Measurements from ENCODE around the gene KCTD6. TPM values are rescaled to one million over a fixed set of nuclear protein-coding genes. Genes with fewer than 3 reads are reported as not detected.

The KCTD6 gene
- total and polyA plus RNA-seq, 2 of the 4 experiments (the other 2 are of a cell fraction): 7.0 to 9.2 TPM

DNA sequence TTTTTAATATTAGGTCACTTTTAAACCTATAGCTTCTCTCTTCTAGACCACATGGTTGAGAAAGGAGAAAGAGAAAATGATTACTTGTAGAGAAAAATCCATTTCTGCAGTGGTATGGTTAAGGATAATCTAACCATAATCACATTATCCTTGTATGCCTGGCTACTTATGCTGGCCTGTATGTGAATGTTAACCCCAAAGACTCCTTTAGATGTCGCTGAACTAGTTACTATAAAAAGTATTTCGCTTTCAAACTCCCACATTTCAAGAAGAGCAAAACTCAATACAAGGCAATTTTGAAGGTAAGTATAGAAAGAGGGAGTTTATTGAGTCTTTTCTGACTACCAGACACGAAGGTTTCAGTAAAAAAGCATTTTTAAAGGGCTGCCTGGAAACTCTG is 2.2 kb downstream of the KCTD6 start:
- no peak overlapping the region for H3K27ac ChIP-seq (ENCODE audit: insufficient read depth, low read length)
- dilution Hi-C loops (cut with HindIII; ENCODE audit: low sequenced_read_pairs, unreplicated experiment): no loop called here
- H3K14ac ChIP-seq (replicated peaks; ENCODE audit: low read depth, low read length): no peak overlapping the region
- H3K9ac ChIP-seq (ENCODE audit: low read depth, low read length): no peak overlapping the region
- peaks cover 15% of the 10 kb centered on the region; the same call in 1 of the 2 replicates for H4K20me1 ChIP-seq (ENCODE audit: insufficient read depth, low read length)
- TF ChIP-seq, protein P1, sequence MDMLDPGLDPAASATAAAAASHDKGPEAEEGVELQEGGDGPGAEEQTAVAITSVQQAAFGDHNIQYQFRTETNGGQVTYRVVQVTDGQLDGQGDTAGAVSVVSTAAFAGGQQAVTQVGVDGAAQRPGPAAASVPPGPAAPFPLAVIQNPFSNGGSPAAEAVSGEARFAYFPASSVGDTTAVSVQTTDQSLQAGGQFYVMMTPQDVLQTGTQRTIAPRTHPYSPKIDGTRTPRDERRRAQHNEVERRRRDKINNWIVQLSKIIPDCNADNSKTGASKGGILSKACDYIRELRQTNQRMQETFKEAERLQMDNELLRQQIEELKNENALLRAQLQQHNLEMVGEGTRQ (IDR thresholded peaks at IDR 0.05; ENCODE audit: low read depth, low read length): no peak
- TF ChIP-seq RFX5 (IDR thresholded peaks at IDR 0.05; ENCODE audit: low read depth, low read length) (no peak), SMC3 (IDR thresholded peaks at IDR 0.05; ENCODE audit: low read depth, low read length) (no peak), MXI1 (IDR thresholded peaks at IDR 0.05; ENCODE audit: borderline replicate concordance, low read depth, low read length) (no peak), CHD1 (IDR thresholded peaks at IDR 0.05; ENCODE audit: low read depth, low read length) (no peak), POLR2A (IDR thresholded peaks at IDR 0.05; ENCODE audit: low read depth, low read length) (no peak), BHLHE40 (IDR thresholded peaks at IDR 0.05; ENCODE audit: low read depth, low read length) (no peak), CEBPB (IDR thresholded peaks at IDR 0.05; ENCODE audit: low read depth, low read length) (no peak), MAFK (IDR thresholded peaks at IDR 0.05; ENCODE audit: low read depth, low read length) (no peak), RAD21 (IDR thresholded peaks at IDR 0.05; ENCODE audit: low read length) (no peak), FOS (IDR thresholded peaks at IDR 0.05; ENCODE audit: low read depth, low read length) (no peak), NFE2L2 (IDR thresholded peaks at IDR 0.05; ENCODE audit: low read depth, low read length) (no peak), MAZ (IDR thresholded peaks at IDR 0.05; ENCODE audit: borderline replicate concordance, low read depth, low read length) (no peak), RCOR1 (IDR thresholded peaks at IDR 0.05; ENCODE audit: insufficient replicate concordance, low read length) (no peak)
- TF ChIP-seq, protein P2, sequence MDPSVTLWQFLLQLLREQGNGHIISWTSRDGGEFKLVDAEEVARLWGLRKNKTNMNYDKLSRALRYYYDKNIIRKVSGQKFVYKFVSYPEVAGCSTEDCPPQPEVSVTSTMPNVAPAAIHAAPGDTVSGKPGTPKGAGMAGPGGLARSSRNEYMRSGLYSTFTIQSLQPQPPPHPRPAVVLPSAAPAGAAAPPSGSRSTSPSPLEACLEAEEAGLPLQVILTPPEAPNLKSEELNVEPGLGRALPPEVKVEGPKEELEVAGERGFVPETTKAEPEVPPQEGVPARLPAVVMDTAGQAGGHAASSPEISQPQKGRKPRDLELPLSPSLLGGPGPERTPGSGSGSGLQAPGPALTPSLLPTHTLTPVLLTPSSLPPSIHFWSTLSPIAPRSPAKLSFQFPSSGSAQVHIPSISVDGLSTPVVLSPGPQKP (IDR thresholded peaks at IDR 0.05; ENCODE audit: borderline replicate concordance, low read depth, low read length): no peak
- TF ChIP-seq, protein P3, sequence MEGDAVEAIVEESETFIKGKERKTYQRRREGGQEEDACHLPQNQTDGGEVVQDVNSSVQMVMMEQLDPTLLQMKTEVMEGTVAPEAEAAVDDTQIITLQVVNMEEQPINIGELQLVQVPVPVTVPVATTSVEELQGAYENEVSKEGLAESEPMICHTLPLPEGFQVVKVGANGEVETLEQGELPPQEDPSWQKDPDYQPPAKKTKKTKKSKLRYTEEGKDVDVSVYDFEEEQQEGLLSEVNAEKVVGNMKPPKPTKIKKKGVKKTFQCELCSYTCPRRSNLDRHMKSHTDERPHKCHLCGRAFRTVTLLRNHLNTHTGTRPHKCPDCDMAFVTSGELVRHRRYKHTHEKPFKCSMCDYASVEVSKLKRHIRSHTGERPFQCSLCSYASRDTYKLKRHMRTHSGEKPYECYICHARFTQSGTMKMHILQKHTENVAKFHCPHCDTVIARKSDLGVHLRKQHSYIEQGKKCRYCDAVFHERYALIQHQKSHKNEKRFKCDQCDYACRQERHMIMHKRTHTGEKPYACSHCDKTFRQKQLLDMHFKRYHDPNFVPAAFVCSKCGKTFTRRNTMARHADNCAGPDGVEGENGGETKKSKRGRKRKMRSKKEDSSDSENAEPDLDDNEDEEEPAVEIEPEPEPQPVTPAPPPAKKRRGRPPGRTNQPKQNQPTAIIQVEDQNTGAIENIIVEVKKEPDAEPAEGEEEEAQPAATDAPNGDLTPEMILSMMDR (conservative IDR thresholded peaks at IDR 0.05; ENCODE audit: low read depth, low read length): no peak
- no peak overlapping the region for H2BK120ac ChIP-seq (ENCODE audit: low read depth, low read length)
- no peak overlapping the region for H4K91ac ChIP-seq (ENCODE audit: insufficient read depth, low read depth, low read length)
- H3K4ac ChIP-seq (ENCODE audit: low read depth, low read length): no peak overlapping the region
- BruUV-seq (replicated peaks): TSS peak; percentile 15
- no peak overlapping the region for H2BK20ac ChIP-seq (ENCODE audit: low read depth, low read length)
- ATAC-seq (ENCODE audit: low read depth) (no peak), DNase-seq (no peak)
- H3K56ac ChIP-seq (ENCODE audit: extremely low read depth, insufficient read depth, low read length): no peak overlapping the region
- in situ Hi-C loops (cut with MboI; ENCODE audit: low sequenced_read_pairs): loop anchor here (10.0 kb wide), 1 partner anchor 169 kb away; no protein-coding TSS in a partner anchor
- H3K4me2 ChIP-seq (ENCODE audit: low read depth, low read length): no peak overlapping the region
- H3K4me1 ChIP-seq (ENCODE audit: control insufficient read depth, insufficient read depth, low read length): peaks cover 8% of the 10 kb centered on the region; the same call in 1 of the 2 replicates
- H4K5ac ChIP-seq (ENCODE audit: low read depth, low read length): no peak overlapping the region
- H3K18ac ChIP-seq (ENCODE audit: low read depth, low read length): no peak overlapping the region
- intact Hi-C loops (cut with micrococcal nuclease): loop anchor here (5.0 kb wide), 1 partner anchor 38 kb away; no protein-coding TSS in a partner anchor
- H3K36me3 ChIP-seq (ENCODE audit: control insufficient read depth, insufficient read depth, low read length): no peaks in the 10 kb centered on the region
- WGBS, 2 experiments (ENCODE audit: extremely low coverage in 2 of 2, insufficient read length in 1 of 2): no CpG with 5 or more reads among the region's 3 CpGs
- H3K9me3 ChIP-seq (ENCODE audit: control insufficient read depth, insufficient read depth, low read length): no peaks in the 10 kb centered on the region
- no peak overlapping the region for H2BK15ac ChIP-seq (ENCODE audit: low read depth, low read length)
- H3K27me3 ChIP-seq (ENCODE audit: control insufficient read depth, insufficient read depth, low read length): no peaks in the 10 kb centered on the region
- peak overlapping the region; percentile 49; the same call in 1 of the 2 replicates for H3K23ac ChIP-seq (ENCODE audit: low read depth, low read length)
- no peak overlapping the region for H2BK5ac ChIP-seq (ENCODE audit: low read depth, low read length, poor library complexity, severe bottlenecking)
- ChIA-PET CTCF (no interaction called here), POLR2A (ENCODE audit: unreplicated experiment) (no interaction called here)
- H2AK9ac ChIP-seq (replicated peaks; ENCODE audit: low read depth, low read length, poor library complexity): no peak overlapping the region
- no peak overlapping the region for H4K8ac ChIP-seq (ENCODE audit: low read depth in 2 of 2, low read length in 2 of 2)
- H3K4me3 ChIP-seq (ENCODE audit: insufficient read depth, low read depth, low read length): no peak overlapping the region
- no peak overlapping the region for H2AK5ac ChIP-seq (ENCODE audit: low read depth, low read length)
- H2AFZ ChIP-seq (replicated peaks; ENCODE audit: low read length, poor library complexity): no peak overlapping the region
- H3K79me1 ChIP-seq (ENCODE audit: low read depth in 1 of 2, low read length in 2 of 2): peaks cover 22 to 49% of the 10 kb centered on the region in 2 experiments
- H3K9me1 ChIP-seq (ENCODE audit: insufficient read depth, low read length): peaks cover 7% of the 10 kb centered on the region; the same call in 1 of the 2 replicates

Data from IMR-90 (cell line).